Measurements from ENCODE around the gene SMAD1.

The SMAD1 gene

GRCh38 chr4:145481164-145481941, at the start of gene SMAD1:
TSS of gene SMAD1 (plus strand) at chr4:145481853. CDS start at chr4:145514614, 32,761 bp downstream.
- no peak for DNase-seq

DNA sequence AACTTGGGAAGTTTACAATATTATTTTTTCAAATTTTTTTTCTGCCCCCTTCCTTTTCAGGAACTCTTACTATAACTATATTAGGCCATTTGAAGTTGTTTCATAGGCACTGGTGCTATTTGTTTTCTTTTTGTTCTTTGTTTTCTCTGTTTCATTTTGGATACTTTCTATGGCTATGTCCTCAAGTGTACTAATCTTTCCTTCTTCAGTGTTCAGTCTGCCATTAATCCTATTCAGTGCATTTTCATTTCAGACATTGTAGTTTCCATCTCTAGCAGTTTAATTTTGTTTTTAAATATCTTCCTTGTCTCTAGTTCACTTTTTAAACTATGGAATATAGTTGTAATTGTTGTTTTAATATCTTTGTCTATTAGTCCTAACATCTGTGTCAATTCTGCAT, 48.0 kb upstream of the SMAD1 start:
- no peak for DNase-seq

DNA sequence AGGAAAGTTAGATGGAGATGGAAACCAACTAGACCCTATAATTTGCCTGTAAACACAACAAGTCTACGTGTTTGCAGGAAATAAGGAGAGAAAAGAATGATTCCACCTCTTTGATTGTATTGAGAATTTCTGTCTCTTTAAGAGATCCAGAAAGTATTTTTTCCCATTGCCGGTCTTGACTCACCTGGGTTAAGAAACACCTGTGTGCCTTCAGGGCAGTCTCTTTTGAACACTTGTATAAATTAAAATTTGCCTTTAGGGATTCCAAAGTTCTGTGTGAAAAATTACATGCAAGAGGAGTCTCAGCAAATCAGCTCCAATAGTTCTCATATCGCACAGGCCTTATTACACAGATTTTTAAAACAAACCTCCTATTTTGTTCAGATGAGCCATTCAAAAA, 46.0 kb upstream of the SMAD1 start:
- DNase-seq, result no peak

- no peak for DNase-seq
Measured at GRCh38 chr4:145436114-145436513, 45.5 kb upstream of the SMAD1 start.

DNA sequence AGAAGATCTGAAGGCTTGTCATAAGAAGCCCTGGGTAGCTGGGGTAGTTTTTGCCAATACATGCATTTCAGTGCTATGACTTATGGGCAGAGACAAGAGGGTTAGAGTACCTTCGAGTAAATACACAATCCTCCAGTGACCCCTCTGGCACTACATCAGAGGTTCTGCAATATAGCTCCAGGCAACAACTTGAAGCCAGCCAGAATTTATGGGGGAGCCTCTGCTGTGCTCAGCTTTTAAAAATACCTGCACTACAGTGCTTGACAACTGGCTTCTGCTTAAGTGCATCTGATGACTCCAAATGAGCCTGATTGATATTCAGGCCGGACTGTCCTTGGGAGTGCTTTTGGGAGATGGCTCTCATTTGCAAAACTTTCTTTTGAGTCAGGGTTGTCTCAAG, 44.9 kb upstream of the SMAD1 start:
- DNase-seq, result no peak

DNA sequence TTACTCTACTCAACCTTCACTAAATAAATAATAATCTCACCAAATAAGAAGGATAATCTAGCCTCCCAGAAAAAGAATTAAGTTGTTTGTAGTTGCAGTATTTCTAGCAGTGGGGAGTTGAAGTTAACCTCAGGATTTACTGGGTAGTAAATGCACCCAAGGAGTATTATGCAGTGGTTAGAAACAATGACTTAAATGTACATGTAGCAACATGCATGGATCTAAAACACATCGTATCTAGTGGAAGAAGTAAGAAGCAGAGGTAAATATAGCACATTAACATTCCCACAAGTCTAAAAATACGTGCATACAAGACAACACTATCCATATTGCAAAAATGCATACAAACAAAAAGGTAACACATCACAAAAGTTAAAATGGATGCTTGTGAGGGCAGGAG, 44.2 kb upstream of the SMAD1 start:
- no peak for DNase-seq

DNA sequence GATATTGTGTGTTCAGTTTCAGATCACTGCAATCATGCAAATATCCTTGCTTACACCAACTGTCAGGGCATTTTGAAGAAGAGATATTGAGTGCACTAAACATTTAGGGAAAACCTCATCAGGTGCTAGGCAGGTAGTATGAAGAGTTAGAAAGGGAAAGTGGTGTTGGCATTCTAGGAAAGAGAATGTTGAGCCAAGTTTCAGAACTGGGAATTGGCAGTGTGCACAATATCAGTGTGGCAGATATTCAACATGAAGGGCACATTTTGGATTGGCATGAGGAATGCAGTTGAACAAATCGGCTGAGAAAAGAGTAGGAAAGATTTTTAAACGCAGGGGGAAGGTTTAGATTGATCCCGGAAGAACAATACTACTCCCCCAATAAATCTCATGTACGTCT, 43.4 kb upstream of the SMAD1 start:
- no peak for DNase-seq

DNA sequence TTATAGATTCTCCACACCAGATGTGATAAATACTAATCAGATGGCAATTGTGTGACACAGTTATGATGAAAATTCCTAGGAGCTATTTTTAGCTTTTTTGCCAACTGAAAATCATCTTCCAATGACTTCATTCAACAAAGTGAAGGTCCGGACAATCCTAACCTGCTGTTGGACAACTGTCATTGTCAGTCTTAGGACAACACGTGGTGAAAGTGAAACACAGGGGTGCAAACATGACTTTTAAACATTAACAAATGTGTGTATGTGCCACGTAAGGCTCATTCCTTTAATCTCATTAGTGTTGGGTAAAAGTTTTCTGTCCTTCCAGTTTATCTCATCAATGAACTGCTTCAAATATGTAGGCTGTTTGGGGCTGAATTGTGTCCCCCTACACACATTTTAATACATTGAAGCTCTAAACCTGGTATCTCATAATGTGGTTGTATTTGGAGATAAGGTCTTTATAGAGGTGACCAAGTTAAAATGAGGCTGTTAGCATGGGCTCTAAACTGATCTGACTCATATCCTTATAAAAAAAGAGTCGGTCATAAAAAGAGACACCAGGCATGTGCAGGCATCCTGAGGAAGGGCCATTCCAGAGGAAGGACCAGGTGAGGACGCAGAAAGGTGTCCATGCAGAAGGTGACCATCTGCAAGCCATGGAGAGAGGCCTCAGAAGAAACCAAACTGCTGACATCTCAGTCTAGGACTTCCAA, 41.2 kb upstream of the SMAD1 start:
- DNase-seq, result no peak

DNA sequence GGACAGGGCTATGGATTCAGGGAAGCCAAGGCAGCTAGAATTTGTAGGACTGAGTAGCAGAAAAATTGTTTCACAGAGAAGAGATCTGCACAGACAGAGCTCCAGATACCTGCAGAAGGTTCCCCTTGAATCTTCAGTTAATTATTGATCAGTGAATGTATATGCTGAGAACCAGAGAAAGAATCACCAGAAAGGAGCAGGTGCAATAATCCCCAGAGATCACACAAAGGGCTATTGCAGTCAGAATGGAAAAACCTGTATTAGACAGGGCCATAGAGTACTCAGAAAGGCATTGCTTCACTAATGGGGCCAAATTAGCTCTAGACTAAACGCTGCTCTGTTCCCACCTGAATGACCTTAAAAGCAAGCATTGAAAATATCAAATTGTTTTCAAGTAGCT, 35.5 kb upstream of the SMAD1 start:
- DNase-seq, result no peak

DNA sequence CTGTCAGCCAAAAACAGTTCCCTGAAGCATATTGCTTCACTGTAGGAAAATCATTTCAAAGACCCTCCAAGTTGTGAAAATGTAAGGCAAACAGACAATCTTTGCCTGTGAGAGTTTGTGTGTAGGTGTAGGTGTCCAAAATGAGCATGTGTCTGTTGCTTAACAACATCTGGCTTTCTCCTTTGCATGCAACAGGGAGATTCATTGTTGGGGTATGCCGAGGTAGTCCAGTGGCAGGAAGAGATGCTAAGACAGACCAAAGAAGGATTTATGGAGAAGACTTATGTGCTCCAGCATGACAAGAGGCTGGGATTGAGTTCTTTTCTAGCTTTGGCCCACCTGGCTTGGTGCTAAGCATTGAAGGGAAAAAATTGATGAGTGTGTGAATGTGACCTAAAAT, 29.8 kb upstream of the SMAD1 start:
- DNase-seq, result no peak

DNA sequence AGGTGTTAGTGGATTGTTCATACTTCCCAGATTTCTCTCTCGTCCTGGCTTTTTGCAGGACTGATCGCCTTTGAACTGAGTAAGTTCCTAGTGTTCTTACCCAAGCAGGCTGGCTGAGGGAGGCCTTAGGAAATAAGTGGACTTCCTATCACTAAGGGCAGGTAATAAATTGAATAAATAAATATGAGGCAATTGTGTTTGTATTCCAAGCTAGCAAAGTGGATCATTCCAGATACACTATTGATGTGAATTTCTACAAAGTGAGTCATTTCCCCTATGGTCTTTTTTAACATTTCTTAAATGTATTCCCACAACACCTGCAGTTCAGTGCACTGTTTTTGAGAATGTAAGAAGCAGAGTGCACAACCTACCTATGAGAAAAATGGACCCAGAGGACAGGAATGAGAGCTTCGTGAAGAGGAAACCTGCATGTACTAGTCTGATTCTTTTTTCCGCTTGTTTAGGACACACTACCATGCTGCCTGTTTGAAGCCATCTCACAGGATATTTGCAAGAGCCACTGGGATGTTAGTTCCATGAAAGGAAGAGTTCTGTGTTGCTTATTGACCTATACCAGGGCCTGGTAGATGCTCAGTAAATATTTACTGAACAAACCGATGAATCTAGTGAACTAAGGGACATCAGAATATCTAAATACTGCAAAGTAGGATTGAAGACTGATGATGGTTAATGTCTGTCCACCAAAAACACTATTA, 29.0 kb upstream of the SMAD1 start:
- no peak for DNase-seq

DNA sequence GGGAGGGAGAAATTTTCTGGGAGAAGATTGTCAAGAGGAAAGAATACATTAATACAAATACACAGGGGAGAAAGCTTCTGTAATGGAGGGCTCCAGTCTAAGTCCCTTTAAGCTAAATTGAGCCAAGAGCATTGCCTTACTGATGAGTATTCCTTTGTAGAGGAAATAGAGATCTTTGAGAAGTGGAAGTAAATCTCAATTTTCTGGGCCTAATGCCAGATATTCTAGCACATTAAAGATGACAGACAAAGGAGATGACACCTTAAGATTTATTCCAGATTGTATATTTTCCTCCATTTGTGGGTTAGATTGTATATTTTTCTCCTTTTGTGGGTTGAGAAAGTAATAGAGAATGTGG, 28.5 kb upstream of the SMAD1 start:
- DNase-seq, result no peak

GRCh38 chr4:145473203-145473602, 8.4 kb upstream of the SMAD1 start:
- no peak for DNase-seq

- no peak for DNase-seq
Measured at GRCh38 chr4:145480257-145480656, 1.4 kb upstream of the SMAD1 start.

DNA sequence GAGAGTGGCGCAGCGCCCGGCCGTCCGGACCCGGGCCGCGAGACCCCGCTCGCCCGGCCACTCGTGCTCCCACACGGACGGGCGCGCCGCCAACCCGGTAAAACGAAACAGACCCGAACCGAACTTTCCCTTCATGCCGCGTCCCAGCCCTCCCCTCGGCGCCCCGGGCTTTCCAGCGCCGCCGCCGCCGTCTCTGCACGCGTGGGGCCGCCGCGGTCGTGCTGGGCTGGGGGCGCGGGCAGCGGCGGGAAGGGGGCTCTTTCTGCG, 222 bp downstream of the SMAD1 start:
- no peak for DNase-seq

DNA sequence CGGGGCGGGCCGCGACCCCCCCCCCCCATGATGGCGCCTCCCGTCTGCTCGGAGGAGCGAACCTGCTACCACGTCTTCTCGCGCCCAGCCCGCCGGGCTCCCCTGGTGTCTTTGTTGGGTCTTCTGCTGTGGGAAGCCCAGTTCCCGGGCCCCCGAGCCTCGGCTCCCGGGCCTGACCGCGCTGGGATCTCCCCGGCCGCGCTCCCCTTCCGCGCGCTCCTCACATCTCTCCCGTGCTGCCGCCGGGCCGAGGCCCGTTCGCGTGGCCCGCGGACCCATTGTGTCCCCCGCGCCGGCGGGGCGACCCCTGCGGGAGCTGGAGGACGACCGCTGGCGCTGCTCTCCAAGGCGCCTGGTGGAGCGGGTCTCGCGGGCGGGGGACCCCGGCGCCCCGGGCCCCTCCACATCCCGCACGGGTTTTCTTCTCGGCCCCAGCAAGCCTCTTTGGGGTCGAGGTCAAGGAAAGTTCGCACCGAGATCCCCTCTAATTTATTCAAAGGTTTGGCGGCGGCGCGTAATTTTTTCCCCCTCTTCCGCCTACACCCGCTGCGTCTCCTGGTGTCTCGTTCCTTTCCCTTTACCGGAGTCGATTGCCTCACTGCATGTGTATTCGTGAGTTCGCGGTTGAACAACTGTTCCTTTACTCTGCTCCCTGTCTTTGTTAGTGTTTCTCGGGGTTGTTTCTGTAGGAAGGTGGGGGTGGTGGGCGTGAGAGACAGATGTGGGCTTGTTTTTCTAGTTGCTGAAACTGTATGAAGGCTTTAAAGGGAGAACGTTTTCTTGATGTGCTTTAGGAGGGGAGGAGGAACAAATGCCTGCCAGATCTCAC, 770 bp downstream of the SMAD1 start:
- no peak for DNase-seq

DNA sequence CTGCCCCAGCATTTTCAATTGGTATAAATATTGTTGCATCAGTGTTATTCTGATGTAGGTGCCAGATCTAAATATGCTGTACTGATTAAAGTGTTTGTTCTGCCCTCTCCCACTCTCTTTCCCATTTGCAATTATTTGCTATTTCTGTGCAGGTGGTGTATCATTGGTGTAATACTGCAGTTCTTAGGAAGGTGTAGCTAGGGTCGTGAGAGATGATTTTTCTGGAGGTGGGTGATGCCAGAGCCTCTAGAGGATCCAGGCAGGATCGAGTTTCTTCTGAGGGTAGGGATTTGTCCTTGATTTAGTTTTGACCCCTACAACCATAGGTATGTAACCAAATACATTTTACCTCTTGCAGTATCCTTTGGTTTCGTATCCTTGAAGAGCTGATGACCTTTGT, 1.9 kb downstream of the SMAD1 start:
- no peak for DNase-seq

DNA sequence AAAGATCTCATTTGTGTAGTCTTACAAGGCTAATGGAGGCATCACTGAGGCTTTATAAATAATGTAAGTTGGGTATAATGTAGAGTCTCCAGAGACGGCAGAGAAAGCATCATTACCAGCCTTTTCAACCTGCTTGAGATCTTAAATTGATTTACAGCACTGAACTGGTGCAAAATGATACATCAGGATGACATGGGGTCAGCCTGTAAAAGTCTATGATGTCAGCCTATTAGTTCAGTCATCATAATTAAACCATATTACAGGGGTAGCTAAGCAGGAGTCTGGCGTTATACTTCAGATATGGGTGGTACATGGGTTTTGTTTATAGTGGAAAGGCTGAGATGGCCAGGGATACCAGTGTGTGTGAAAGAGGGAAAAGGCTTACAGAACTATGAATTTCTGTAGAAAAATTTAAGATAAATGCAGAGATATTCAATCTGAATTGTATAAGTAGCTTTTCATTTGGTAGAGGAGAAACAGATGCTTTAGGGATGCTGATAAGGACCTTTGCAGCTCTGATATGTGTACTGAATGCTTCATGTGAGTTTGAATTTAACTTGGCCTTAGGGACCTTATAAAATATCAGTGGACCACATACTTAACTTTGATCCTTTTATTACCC, 2.7 kb downstream of the SMAD1 start:
- no peak for DNase-seq

DNA sequence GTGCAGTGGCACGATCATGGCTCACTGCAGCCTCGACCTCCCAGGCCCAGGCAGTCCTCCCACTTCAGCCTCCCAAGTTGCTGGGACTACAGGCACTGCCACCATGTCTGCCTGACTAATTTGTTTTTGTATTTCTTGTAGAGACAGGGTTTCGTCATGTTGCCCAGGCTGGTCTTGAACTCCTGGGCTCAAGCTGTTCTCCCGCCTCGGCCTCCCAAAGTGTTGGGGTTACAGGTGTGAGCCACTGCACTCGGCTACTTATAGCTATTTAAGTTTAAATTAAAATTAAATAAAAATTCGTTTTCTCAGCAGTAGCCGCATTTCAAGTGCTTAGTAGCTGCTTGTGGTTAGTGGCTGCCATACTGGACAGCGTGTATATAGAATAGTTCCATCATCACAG, 3.5 kb downstream of the SMAD1 start:
- DNase-seq, result no peak

GRCh38 chr4:145486603-145487002, 5.0 kb downstream of the SMAD1 start:
- DNase-seq, result no peak

DNA sequence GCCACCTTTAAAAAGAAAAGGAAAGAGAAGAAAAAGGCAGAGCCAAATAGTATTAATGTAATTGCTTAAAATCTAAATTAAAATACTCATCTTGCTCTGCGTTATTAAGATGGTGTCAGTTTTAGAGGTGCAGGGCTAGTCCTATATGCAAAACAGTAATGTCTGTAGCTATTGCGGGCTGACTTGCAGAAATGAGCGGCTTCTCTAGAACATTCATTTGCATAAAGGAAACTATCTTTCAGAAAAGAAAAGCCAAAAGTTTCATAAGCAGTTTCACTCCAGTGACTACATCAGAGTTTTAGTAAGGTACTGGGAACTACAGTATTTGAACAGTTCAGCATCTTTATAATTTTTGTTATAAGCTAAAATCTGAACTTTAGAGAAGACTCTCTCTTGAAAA, 6.0 kb downstream of the SMAD1 start:
- DNase-seq, result no peak

DNA sequence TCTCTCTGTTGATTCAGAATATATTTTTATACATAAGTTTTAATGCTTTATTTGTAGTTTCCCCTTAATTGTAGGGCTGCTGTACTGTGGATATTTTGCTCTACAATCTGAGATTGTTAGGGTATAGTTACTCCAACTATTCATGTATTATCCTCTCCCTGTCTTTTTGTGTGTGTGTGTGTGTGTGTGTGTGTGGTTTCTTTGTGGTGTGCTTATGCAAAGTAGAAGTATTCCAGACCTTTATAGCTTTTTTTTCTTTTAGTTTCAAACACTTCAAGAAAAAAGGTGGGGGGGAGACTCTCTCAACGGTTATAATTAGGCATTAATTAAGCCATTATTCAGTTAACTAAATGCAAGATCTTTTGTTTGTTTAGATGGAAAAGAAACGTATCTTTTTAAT, 6.7 kb downstream of the SMAD1 start:
- no peak for DNase-seq

DNA sequence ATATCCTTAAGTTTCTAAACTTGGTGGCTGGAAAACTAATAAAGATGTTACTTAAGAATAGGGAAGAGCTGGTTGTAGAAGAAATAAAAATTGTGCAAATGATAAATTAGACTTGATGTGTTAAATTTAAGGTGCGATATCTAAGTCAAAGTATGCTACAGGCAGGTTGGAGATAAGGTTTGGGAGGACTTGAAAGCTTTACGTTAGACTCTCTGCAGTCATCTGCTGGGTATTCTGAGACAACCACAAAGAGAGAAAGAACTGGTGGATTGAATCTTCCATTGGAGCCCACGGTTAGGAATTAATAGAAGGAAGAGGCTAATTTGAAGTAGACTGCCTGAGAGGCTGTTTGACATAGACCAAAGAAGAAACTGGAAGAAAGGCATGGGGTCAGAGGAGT, 7.9 kb downstream of the SMAD1 start:
- no peak for DNase-seq
